SW480 (cell line): Measurements from ENCODE around the gene ZNF574.

ENCODE experiments used
- DNase-seq: peaks from one replicate; pipeline ENCODE4 v3.0.0-alpha.2; 2016; ENCODE audit warnings: low spot score

The ZNF574 gene

DNA sequence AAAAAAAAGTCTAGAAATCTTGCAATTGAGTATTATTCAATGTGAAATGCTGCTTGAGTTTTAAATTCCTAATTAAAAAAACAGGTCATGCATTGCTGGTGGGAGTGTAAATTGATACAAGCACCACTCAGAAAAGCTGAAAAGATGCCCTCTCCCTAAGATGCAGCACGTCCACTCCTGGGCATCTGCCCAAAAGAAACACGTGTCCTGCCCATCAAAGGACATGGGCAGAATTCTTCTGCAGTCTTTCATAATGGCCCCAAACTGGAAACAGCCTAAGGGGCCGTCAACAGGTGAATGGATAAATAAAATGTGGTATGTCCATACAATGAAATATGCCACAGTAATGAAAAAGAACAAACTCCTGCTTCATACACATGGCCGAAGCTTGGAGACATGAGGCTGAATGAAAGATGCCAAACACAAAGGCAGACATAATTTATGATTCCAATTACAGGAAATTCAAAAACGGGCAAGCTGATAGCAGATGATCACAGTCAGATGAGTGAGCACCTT, 48.5 kb downstream of the ZNF574 start:
- no peak for DNase-seq

DNA sequence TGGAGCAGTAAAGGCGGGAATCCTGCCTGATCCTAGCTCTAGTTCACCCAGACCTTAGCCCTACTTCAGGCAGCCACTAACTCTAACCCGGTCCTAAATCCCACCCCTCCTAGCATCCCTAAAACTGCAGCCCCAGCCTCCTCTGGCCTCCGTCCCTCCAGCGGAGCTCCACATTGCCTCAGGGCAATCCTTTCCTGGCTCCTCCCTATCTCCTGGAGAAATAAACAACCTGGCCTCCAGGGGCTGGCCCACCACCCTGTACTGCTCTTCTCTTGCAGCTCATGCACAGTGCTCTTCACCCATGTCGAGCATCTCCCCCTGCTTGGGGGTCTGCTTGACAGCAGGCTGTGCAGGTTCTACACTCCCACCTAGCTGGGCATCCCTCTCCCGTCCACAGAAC, 49.6 kb downstream of the ZNF574 start:
- no peak for DNase-seq

DNA sequence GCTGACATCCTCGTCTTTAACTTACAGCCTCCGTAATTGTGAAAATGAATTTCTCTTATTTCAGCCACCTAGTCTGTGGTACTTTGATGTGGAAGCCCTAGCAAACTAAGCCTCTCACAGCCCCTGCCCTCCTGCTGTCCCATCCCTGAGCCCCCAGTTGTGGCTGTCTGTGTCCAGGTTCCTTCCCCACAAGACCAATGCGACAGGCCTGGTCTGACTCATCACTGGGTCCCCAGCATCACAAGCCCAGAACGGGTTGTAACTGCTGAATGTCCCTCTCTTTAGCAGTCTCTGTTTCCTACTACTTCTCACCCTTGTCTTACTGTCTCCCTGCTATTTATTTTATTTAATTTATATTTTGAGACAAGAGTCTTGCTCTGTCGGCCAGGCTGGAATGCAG, 50.6 kb downstream of the ZNF574 start:
- DNase-seq = no peak

DNA sequence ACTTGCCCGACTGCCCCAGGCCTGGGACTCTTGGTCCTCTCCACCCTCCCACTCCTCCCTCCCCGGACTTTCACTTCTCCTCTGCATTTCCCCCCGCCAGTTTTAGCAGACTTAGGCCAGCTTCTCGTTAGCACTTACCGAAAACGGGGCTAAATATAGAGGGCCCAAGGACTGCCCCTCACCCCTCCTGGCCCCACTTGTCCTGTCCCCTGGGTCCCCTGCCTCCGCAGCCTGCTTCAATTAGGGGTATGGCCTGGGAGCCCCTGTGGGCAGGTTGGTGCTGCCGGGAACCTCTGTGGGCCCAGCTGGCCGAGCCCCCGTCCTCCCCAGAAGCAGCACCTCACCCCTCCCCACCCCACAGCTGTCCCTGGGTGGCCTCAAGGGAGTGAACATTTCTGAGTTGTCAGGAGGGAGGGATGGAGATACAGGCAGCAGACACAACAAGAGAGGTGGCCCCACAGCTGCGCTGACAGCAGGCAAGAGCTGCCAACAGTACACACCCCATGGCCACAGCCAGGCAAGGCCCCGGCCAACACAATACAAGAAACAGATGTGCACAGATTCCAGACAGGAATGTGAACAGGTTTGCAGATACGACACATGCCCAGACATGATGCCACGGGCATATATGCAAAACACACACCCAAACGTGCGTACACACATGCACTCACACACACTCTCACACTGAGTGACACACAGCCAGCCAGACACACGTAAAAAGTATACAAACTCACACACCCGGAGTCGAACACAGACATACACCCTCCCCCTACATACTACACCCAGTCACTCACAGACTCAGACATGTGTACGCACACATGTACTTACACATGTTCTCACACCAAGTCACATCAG, 53.7 kb downstream of the ZNF574 start:
- no peak for DNase-seq

DNA sequence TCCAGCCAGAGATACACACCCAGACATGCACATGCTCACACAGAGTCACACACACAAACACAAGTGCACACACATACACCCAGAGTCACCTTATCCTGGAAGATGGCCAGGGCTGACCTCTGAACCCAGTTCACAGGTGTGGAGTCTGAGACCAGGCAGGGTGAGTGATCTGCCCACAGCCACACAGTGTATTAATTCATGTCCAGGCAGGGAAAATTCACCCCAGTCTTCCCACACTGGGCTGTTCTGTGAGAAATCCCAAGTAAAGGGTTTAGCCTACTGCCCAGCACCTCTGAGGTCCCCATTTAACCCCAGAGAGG, 54.2 kb downstream of the ZNF574 start:
- DNase-seq = no peak
